KMS-11 (cell line): ENCODE measurements around the gene ZNF410.

Experiments used
- H2AFZ ChIP-seq: fragments of 200-600 bp; sonication (generic); 2 replicates; pipeline ENCODE4 v1.6.1; 2016; ENCODE audit warnings: antibody characterized with exemption, mixed run types, low read depth
- H3K27ac ChIP-seq: fragments of 200-600 bp; sonication (generic); 2 replicates; pipeline ENCODE4 v1.6.1; 2016; ENCODE audit warnings: mild to moderate bottlenecking, mixed run types
- H3K27me3 ChIP-seq: fragments of 200-600 bp; sonication (generic); 2 replicates; pipeline ENCODE4 v1.6.1; 2017; ENCODE audit warnings: mild to moderate bottlenecking, low read depth, mixed run types, moderate library complexity; ENCODE audit not compliant: insufficient read depth
- H3K36me3 ChIP-seq: fragments of 200-600 bp; sonication (generic); 2 replicates; pipeline ENCODE4 v1.6.1; 2017; ENCODE audit warnings: mild to moderate bottlenecking, mixed run types; ENCODE audit not compliant: insufficient read depth
- H3K4me1 ChIP-seq: fragments of 200-600 bp; sonication (generic); 2 replicates; pipeline ENCODE4 v1.6.1; 2016; ENCODE audit warnings: mild to moderate bottlenecking, low read depth, mixed run types; ENCODE audit not compliant: poor library complexity, severe bottlenecking
- H3K4me2 ChIP-seq: fragments of 200-600 bp; sonication (generic); 2 replicates; pipeline ENCODE4 v1.7.0; 2016; ENCODE audit warnings: mild to moderate bottlenecking, mixed run types
- H3K4me3 ChIP-seq: fragments of 200-600 bp; sonication (generic); IDR thresholded peaks from 2 replicates; pipeline ENCODE4 v1.6.1; 2017; ENCODE audit warnings: low read depth, low read length, mixed read lengths; ENCODE audit not compliant: insufficient read depth
- H3K79me2 ChIP-seq: fragments of 200-600 bp; sonication (generic); 2 replicates; pipeline ENCODE4 v1.6.1; 2016; ENCODE audit warnings: low read depth, mixed run types; ENCODE audit not compliant: insufficient read depth
- H3K9ac ChIP-seq: fragments of 200-600 bp; sonication (generic); 2 replicates; pipeline ENCODE4 v1.6.1; 2016; ENCODE audit warnings: mild to moderate bottlenecking, mixed run types
- H4K20me1 ChIP-seq: fragments of 200-600 bp; sonication (generic); 2 replicates; pipeline ENCODE4 v1.6.1; 2016; ENCODE audit warnings: mild to moderate bottlenecking, mixed run types; ENCODE audit not compliant: insufficient read depth
- CTCF ChIP-seq: fragments of 200-600 bp; sonication (generic); conservative IDR thresholded peaks from 2 replicates; pipeline ENCODE4 v1.6.1; 2017; ENCODE audit warnings: low read depth, mild to moderate bottlenecking, antibody characterized with exemption, low read length, moderate library complexity, mixed read lengths

Gene ZNF410

DNA sequence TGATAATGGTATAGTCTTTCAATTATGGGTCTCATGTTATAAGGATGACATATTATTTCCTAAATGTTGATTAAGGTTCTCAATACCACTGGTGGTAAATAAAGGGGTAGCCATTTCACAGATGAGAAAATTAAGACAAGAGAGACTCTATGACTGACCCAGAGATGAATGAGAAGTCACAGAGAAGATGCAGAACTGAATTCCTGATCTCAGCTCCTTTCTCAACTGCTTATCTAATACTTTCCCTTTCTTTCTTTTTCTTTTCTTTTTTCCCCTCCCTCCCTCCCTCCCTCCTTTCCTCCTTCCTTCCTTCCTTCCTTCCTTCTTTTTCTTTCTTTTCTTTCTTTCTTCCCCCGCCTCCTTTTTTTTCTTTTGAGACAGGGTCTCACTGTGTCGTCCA lies 43.4 kb upstream of the ZNF410 start:
- H3K4me3 ChIP-seq, result no peak overlapping the region
- no peak for TF ChIP-seq CTCF
- H4K20me1 ChIP-seq, result no peaks in the 10 kb centered on the region
- H3K79me2 ChIP-seq, result no peaks in the 10 kb centered on the region
- no peaks in the 10 kb centered on the region for H3K27me3 ChIP-seq
- no peak overlapping the region for H2AFZ ChIP-seq
- no peak overlapping the region for H3K9ac ChIP-seq
- H3K4me2 ChIP-seq, result no peak overlapping the region
- H3K36me3 ChIP-seq, result no peaks in the 10 kb centered on the region
- H3K4me1 ChIP-seq, result no peaks in the 10 kb centered on the region
- H3K27ac ChIP-seq, result no peak overlapping the region

GRCh38 chr14:73846947-73847346 lies 39.7 kb upstream of the ZNF410 start:
- Histone ChIP-seq H3K27me3 (no peaks in the 10 kb centered on the region), H3K4me1 (peaks cover 5% of the 10 kb centered on the region), H2AFZ (no peak overlapping the region), H3K79me2 (no peaks in the 10 kb centered on the region), H3K36me3 (no peaks in the 10 kb centered on the region), H3K4me2 (no peak overlapping the region), H3K27ac (no peak overlapping the region), H4K20me1 (no peaks in the 10 kb centered on the region), H3K4me3 (no peak overlapping the region), H3K9ac (no peak overlapping the region)
- TF ChIP-seq CTCF, result no peak

- Histone ChIP-seq H3K4me2 (peak overlapping the region; percentile 80), H3K27me3 (no peaks in the 10 kb centered on the region), H3K79me2 (no peaks in the 10 kb centered on the region), H3K9ac (peak overlapping the region; percentile 54; the same call in 1 of the 2 replicates), H3K36me3 (no peaks in the 10 kb centered on the region), H3K27ac (no peak overlapping the region), H4K20me1 (no peaks in the 10 kb centered on the region), H3K4me3 (no peak overlapping the region), H2AFZ (peak overlapping the region; percentile 93), H3K4me1 (peaks cover 5% of the 10 kb centered on the region)
- TF ChIP-seq CTCF, result no peak
Measured at GRCh38 chr14:73851000-73851399, 35.7 kb upstream of the ZNF410 start.

DNA sequence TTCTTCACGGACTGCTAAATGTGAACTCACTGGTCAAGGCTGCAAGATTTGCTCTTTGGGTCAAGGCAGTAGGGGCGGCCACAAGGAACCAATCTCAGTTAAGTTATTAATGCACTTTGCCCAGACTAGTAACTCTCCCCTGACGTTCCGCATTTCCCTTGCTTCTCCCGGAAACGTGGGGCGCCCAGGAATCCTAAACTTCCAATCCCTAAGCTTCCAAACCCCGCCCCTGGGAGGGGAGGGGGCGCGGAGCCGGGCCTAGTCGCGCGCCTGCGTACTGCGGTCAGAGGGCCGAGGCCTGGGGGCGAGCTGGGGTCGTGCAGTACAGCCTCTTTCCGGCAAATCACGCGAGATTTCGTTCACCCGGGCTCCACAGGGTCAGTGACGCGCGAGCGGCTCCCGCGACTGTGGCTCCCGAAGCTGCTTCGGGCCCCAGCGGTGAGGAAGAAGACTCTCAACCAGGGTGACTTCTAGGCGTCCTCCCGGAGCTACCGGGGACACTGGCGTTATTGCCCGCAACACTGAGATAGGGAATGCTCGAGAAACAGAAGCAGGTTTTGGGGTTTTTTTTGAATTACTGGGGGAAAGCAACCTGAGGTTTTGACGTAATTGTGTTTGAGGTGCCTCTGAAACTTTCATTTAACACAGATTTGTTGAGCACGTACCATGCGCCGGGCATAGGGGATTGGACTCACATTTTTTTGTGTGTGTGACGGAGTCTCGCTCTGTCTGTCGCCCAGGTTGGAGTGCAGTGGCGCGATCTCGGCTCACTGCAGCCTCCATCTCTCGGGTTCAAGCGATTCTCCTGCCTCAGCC lies 34.9 kb upstream of the ZNF410 start, which contains the start of gene PTGR2:
Gene PTGR2 (plus strand): TSS at position 265 of the 816 bp plus-strand sequence. CDS start 7,032 bp downstream, outside the sequence.
- H2AFZ ChIP-seq, result peak within 1 kb of the TSS; percentile 93
- no peaks in the 10 kb centered on the region for H3K27me3 ChIP-seq
- no peaks in the 10 kb centered on the region for H3K36me3 ChIP-seq
- no peak for TF ChIP-seq CTCF
- H3K9ac ChIP-seq, result peak within 1 kb of the TSS; percentile 54
- peak within 1 kb of the TSS; percentile 80 for H3K4me2 ChIP-seq
- H3K27ac ChIP-seq, result peak within 1 kb of the TSS; percentile 35; the same call in 1 of the 2 replicates
- H3K4me3 ChIP-seq, result no peak within 1 kb of the TSS
- H3K4me1 ChIP-seq, result peaks cover 5% of the 10 kb centered on the region
- H3K79me2 ChIP-seq, result no peaks in the 10 kb centered on the region
- H4K20me1 ChIP-seq, result no peaks in the 10 kb centered on the region
